ENCODE data around the gene OR2K2. TPM values are rescaled to one million over a fixed set of nuclear protein-coding genes. Genes with fewer than 3 reads are reported as not detected.

Gene OR2K2
- 0.26 TPM in 1 of 2 replicates, not detected in the other for total RNA-seq (2014; rRNA removed)
- percentile 15 among the genes with signal in this experiment for Bru-seq, nascent RNA
- BruChase-seq, experiment 1, labeled RNA remaining after a 6-hour chase = percentile 55 among the genes with signal in this experiment
- BruChase-seq, experiment 2, labeled RNA remaining after a 2-hour chase = percentile 54 among the genes with signal in this experiment
- long read RNA-seq = 0 reads

DNA sequence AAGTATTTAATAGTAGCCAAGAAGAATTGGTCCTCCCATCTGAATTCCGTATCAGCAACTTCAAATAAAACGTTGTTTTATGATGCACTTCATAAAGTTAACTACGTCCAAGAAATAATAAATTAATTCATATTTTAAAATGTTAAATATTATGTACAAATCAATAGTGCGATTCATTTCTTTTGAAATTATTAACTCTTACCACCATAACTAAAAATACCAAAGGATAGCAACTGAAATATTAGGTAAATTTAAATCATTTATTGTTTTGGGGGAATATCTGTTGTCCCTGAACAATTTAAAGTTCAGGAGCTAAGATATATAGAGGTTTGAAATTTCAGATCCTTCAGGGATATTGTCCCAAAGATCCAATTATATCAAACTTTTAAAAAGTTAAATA is at the start of gene OR2K2:
OR2K2 (minus strand) TSS at position 101 of the 400 bp plus-strand sequence. CDS start 1,791 bp downstream, outside the sequence.
- no peak within 1 kb of the TSS for H2AFZ ChIP-seq (ENCODE audit: low read length)
- no peaks in the 10 kb centered on the region for H3K9me3 ChIP-seq (ENCODE audit: low read length)
- H3K36me3 ChIP-seq (ENCODE audit: low read depth, low read length) = no peaks in the 10 kb centered on the region
- CTCF ChIA-PET = no interaction called here
- DNase-seq = no peak
- no peak for ATAC-seq
- 0 out of 2 replicates have a peak, but pooled peaks cover 3% of the 10 kb centered on the region for H3K4me1 ChIP-seq (ENCODE audit: insufficient read depth, low read length)
- no peak within 1 kb of the TSS for H3K4me3 ChIP-seq (ENCODE audit: low read length)
- POLR2A ChIA-PET (ENCODE audit: unreplicated experiment) = no interaction called here
- H3F3A ChIP-seq (ENCODE audit: low read length, unreplicated experiment) = no peaks in the 10 kb centered on the region
- no peak within 1 kb of the TSS for H3K4me2 ChIP-seq (ENCODE audit: low read length)
- H3K9ac ChIP-seq (ENCODE audit: low read length) = no peak within 1 kb of the TSS
- no TSS peak for BruUV-seq (replicated peaks)
- H4K20me1 ChIP-seq (ENCODE audit: low read length) = no peaks in the 10 kb centered on the region
- no peaks in the 10 kb centered on the region for H3K27me3 ChIP-seq (ENCODE audit: low read length)
- H3K27ac ChIP-seq (ENCODE audit: low read length) = no peak within 1 kb of the TSS
- H3K9me2 ChIP-seq (replicated peaks; ENCODE audit: low read length) = no peaks in the 10 kb centered on the region
- intact Hi-C loops (cut with micrococcal nuclease) = no loop called here
- TF ChIP-seq EZH2phosphoT487 (IDR thresholded peaks at IDR 0.05; ENCODE audit: borderline replicate concordance, low read length) (no peak), EZH2 (IDR thresholded peaks at IDR 0.05; ENCODE audit: low read length, unreplicated experiment) (no peak), CTCF (conservative IDR thresholded peaks at IDR 0.05; ENCODE audit: low read depth, low read length) (no peak)
- no peaks in the 10 kb centered on the region for H3K79me2 ChIP-seq (ENCODE audit: low read length)

DNA sequence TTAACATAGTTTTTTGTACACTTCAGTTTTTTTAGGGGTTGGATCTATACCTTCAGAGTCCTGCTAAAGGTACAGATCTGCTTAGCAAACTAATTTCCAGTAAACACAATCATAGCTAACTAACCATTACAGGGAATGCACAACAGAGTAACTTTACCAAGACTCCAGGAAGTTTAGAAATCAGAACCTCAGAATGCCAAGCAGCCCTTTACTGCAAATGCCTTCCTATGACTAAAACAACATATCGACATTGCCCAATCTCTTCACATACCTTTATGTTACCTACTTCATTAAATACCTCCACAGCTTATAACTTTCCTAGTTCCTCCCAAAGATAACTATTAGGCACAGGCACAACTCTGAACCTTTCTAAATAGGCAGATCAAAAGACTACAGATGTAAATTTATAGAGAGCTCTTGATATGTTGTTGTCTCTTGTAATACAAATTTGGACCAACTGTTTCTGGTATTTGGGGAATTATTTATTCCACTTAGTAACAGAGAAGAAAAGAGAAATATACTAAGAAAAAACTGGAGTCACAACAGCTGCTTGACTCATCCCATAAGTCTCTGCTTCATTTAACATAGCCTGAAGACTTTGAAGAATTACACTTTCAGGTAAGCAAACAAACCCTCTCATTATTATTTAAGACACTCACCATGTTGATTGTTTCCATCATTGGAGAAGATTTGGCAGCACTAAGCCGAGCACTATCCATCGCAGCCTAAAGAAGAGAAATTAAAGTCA is 46.0 kb upstream of the OR2K2 start:
- Histone ChIP-seq H3K9ac (ENCODE audit: low read length) (peak overlapping the region; percentile 32), H3K27ac (ENCODE audit: low read length) (peak overlapping the region; percentile 83), H3K36me3 (ENCODE audit: low read depth, low read length) (peaks cover 53% of the 10 kb centered on the region), H3K79me2 (ENCODE audit: low read length) (no peaks in the 10 kb centered on the region), H3K4me1 (ENCODE audit: insufficient read depth, low read length) (peaks cover 27% of the 10 kb centered on the region), H3K9me2 (replicated peaks; ENCODE audit: low read length) (no peaks in the 10 kb centered on the region), H3K27me3 (ENCODE audit: low read length) (no peaks in the 10 kb centered on the region), H3K4me3 (ENCODE audit: low read length) (peak overlapping the region; percentile 24; the same call in 1 of the 2 replicates), H3K4me2 (ENCODE audit: low read length) (peak overlapping the region; percentile 54), H3K9me3 (ENCODE audit: low read length) (no peaks in the 10 kb centered on the region), H3F3A (ENCODE audit: low read length, unreplicated experiment) (peaks cover 4% of the 10 kb centered on the region), H4K20me1 (ENCODE audit: low read length) (no peaks in the 10 kb centered on the region), H2AFZ (ENCODE audit: low read length) (no peak overlapping the region)
- ATAC-seq = peak; percentile 64
- TF ChIP-seq EZH2phosphoT487 (IDR thresholded peaks at IDR 0.05; ENCODE audit: borderline replicate concordance, low read length) (no peak), EZH2 (IDR thresholded peaks at IDR 0.05; ENCODE audit: low read length, unreplicated experiment) (no peak), CTCF (conservative IDR thresholded peaks at IDR 0.05; ENCODE audit: low read depth, low read length) (no peak)
- DNase-seq = peak; percentile 62
- POLR2A ChIA-PET (ENCODE audit: unreplicated experiment) = no interaction called here
- no TSS peak for BruUV-seq (replicated peaks)
- CTCF ChIA-PET = no interaction called here
- intact Hi-C loops (cut with micrococcal nuclease) = loop anchor here (1.0 kb wide), 1 partner anchor 27 kb away; no protein-coding TSS in a partner anchor
